ENCODE measurements around the gene ZCCHC14.

The ZCCHC14 gene

DNA sequence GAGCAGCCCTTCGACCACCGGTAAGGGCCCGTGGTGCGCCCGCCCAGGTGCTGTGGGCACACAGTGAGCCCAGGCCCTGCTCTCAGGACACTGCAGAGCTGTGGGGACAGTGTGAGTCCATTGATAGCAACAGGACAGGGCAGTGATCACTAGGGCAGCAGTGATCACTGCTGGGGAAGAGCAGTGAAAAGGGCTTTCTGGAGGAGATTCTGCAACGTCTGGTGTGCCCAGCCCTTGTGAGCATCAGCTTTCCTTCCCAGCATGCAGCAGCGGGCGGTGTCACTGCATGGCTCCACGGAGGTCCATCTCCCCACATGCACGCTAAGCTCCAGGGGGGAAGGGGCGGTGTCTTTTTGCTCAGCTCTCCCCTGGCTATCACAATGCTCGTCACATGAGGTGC, 68.6 kb downstream of the ZCCHC14 start:
- TF ChIP-seq, protein P1, sequence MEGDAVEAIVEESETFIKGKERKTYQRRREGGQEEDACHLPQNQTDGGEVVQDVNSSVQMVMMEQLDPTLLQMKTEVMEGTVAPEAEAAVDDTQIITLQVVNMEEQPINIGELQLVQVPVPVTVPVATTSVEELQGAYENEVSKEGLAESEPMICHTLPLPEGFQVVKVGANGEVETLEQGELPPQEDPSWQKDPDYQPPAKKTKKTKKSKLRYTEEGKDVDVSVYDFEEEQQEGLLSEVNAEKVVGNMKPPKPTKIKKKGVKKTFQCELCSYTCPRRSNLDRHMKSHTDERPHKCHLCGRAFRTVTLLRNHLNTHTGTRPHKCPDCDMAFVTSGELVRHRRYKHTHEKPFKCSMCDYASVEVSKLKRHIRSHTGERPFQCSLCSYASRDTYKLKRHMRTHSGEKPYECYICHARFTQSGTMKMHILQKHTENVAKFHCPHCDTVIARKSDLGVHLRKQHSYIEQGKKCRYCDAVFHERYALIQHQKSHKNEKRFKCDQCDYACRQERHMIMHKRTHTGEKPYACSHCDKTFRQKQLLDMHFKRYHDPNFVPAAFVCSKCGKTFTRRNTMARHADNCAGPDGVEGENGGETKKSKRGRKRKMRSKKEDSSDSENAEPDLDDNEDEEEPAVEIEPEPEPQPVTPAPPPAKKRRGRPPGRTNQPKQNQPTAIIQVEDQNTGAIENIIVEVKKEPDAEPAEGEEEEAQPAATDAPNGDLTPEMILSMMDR (IDR thresholded peaks at IDR 0.05; ENCODE audit: insufficient read depth, low read length, poor library complexity, severe bottlenecking), result no peak
- TF ChIP-seq EZH2phosphoT487 (conservative IDR thresholded peaks at IDR 0.05; ENCODE audit: low read length), result no peak
- no peak overlapping the region for H3K4me2 ChIP-seq (ENCODE audit: low read depth, low read length, poor library complexity, severe bottlenecking)
- no peaks in the 10 kb centered on the region for H3K9me2 ChIP-seq (replicated peaks; ENCODE audit: insufficient read depth, low read length)
- H3K79me2 ChIP-seq (ENCODE audit: insufficient read depth, low read length), result no peaks in the 10 kb centered on the region
- H3K9me3 ChIP-seq (ENCODE audit: insufficient read depth, low read length), result no peaks in the 10 kb centered on the region
- no peak overlapping the region for H3K9ac ChIP-seq (ENCODE audit: low read length)
- no peaks in the 10 kb centered on the region for H3F3A ChIP-seq (ENCODE audit: insufficient read depth)
- H3K27ac ChIP-seq (ENCODE audit: low read depth, low read length), result no peak overlapping the region
- no peak overlapping the region for H2AFZ ChIP-seq (ENCODE audit: low read depth, low read length, severe bottlenecking)
- no peaks in the 10 kb centered on the region for H4K20me1 ChIP-seq (ENCODE audit: low read depth, low read length)
- H3K36me3 ChIP-seq (ENCODE audit: low read length), result no peaks in the 10 kb centered on the region
- no peaks in the 10 kb centered on the region for H3K27me3 ChIP-seq (ENCODE audit: low read length)
- no peak overlapping the region for H3K4me3 ChIP-seq (ENCODE audit: insufficient read depth, low read length, poor library complexity, severe bottlenecking)

DNA sequence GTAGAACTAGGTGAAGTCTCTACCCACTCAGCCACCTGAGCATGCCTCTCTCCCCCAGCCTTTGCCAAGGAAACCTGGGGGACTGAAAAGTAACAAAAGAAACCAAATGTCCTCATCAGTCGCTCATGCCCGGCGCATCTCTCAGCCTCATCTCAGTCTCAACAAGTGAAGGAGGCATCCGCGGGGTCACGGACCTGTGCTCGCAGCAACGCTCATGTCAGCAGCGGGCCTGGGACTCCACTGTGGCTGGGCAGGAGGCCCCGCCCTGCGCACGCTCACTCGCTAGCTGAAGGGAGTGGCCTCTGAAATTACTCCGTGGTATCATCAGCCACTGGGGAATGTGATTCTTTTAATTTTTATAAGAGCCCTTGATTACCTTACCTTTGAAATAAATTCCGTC, 69.4 kb downstream of the ZCCHC14 start:
- Histone ChIP-seq H3K27me3 (ENCODE audit: low read length) (no peaks in the 10 kb centered on the region), H3K9me3 (ENCODE audit: insufficient read depth, low read length) (no peaks in the 10 kb centered on the region), H3F3A (ENCODE audit: insufficient read depth) (no peaks in the 10 kb centered on the region), H3K36me3 (ENCODE audit: low read length) (no peaks in the 10 kb centered on the region), H3K27ac (ENCODE audit: low read depth, low read length) (no peak overlapping the region), H3K9me2 (replicated peaks; ENCODE audit: insufficient read depth, low read length) (no peaks in the 10 kb centered on the region), H3K4me2 (ENCODE audit: low read depth, low read length, poor library complexity, severe bottlenecking) (no peak overlapping the region), H4K20me1 (ENCODE audit: low read depth, low read length) (no peaks in the 10 kb centered on the region), H3K9ac (ENCODE audit: low read length) (no peak overlapping the region), H3K4me3 (ENCODE audit: insufficient read depth, low read length, poor library complexity, severe bottlenecking) (no peak overlapping the region), H2AFZ (ENCODE audit: low read depth, low read length, severe bottlenecking) (no peak overlapping the region), H3K79me2 (ENCODE audit: insufficient read depth, low read length) (no peaks in the 10 kb centered on the region)
- TF ChIP-seq, protein P1 (IDR thresholded peaks at IDR 0.05; ENCODE audit: insufficient read depth, low read length, poor library complexity, severe bottlenecking), result no peak
- TF ChIP-seq EZH2phosphoT487 (conservative IDR thresholded peaks at IDR 0.05; ENCODE audit: low read length), result no peak

DNA sequence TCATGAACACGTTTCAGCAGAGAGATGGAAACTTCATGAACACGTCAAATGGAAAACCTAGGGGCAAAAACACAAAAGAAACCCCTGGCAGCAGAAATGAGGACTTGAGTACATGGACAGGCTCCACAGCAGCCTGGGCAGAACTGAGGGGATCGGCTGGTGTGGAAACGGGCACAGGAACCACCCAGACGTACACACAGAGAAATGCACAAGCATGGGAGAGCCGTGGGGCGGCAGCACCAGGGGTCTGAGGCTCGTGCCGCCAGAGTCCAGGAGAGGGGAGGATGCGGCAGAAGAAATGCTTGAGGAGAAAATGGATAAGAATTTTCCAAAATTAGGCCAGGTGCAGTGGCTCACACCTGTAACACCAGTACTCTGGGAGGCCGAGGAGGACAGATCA, 70.7 kb downstream of the ZCCHC14 start:
- Histone ChIP-seq H3F3A (ENCODE audit: insufficient read depth) (no peaks in the 10 kb centered on the region), H3K27ac (ENCODE audit: low read depth, low read length) (no peak overlapping the region), H3K36me3 (ENCODE audit: low read length) (no peaks in the 10 kb centered on the region), H3K9ac (ENCODE audit: low read length) (no peak overlapping the region), H3K27me3 (ENCODE audit: low read length) (no peaks in the 10 kb centered on the region), H3K9me2 (replicated peaks; ENCODE audit: insufficient read depth, low read length) (no peaks in the 10 kb centered on the region), H4K20me1 (ENCODE audit: low read depth, low read length) (no peaks in the 10 kb centered on the region), H2AFZ (ENCODE audit: low read depth, low read length, severe bottlenecking) (no peak overlapping the region), H3K4me2 (ENCODE audit: low read depth, low read length, poor library complexity, severe bottlenecking) (no peak overlapping the region), H3K4me3 (ENCODE audit: insufficient read depth, low read length, poor library complexity, severe bottlenecking) (no peak overlapping the region), H3K79me2 (ENCODE audit: insufficient read depth, low read length) (no peaks in the 10 kb centered on the region), H3K9me3 (ENCODE audit: insufficient read depth, low read length) (no peaks in the 10 kb centered on the region)
- TF ChIP-seq, protein P1 (IDR thresholded peaks at IDR 0.05; ENCODE audit: insufficient read depth, low read length, poor library complexity, severe bottlenecking), result no peak
- TF ChIP-seq EZH2phosphoT487 (conservative IDR thresholded peaks at IDR 0.05; ENCODE audit: low read length), result no peak
